ENCODE results near the gene SQOR.
A peak's percentile ranks its signal among the peaks of the same experiment; 100 is the strongest.

Gene SQOR

DNA sequence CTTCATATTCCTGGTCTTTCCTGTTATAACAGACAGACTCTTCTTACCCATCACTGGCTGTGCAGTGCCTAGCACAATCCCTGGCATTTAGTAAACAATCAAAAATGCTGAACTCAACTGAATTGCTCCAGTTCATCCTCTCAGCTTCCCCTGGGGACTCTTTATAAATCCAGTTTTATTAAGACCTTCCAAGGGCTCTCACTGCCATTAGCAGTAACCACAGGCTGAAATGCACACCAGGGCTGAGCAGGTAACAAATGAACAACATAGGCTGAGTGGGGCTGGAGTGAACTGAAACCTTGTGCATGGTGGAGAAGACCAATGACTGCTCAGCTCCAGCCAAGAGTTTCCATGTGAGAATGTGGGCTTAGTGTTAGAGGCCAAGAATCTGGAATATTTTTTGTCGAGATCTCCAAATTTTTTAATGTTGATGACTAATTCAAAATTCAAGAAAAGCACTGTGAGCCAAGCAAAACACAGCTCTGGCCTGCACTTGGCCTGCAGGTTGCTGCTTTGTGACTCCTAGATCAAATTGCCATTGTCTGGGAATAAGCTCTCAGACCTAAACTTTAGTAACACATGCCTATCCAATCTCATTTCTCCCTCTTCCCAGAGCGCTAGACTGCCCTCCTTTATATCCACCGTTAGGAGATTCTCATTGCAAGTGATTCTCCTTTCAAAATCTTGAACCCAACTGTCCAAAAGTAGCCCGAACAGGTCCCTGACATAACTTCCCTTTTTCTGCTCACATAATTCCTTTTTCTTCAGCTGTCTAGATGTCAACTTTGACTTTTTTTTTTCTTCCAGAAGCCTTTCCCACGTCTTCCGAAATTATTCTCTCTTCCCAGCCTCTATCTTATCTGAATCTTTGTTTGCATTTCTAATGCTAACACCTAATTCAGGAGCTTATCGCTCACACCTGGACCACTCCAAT lies 7.4 kb downstream of the SQOR start:
- TF ChIP-seq YY1 (IDR thresholded peaks at IDR 0.05; ENCODE audit: low read depth) = no peak

DNA sequence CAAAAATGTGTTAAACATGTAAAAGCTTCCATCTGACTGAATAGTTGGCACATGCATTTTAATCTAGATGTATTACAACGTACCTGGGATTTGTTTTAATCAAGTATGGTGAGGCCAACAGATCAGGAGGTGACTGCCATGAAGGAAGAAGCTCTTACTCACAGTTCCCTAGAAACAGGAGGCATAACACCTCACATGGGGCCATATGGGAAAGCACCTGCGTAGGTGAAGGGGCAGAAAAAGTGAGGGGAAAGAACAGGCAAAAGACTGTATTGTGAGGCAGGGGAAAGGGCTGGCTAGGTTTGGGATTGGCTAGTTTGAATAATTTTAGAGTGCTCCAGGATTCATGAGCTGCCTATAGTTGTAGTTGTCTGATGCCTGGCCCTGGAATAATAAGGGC lies 9.6 kb downstream of the SQOR start:
- TF ChIP-seq, protein P1, sequence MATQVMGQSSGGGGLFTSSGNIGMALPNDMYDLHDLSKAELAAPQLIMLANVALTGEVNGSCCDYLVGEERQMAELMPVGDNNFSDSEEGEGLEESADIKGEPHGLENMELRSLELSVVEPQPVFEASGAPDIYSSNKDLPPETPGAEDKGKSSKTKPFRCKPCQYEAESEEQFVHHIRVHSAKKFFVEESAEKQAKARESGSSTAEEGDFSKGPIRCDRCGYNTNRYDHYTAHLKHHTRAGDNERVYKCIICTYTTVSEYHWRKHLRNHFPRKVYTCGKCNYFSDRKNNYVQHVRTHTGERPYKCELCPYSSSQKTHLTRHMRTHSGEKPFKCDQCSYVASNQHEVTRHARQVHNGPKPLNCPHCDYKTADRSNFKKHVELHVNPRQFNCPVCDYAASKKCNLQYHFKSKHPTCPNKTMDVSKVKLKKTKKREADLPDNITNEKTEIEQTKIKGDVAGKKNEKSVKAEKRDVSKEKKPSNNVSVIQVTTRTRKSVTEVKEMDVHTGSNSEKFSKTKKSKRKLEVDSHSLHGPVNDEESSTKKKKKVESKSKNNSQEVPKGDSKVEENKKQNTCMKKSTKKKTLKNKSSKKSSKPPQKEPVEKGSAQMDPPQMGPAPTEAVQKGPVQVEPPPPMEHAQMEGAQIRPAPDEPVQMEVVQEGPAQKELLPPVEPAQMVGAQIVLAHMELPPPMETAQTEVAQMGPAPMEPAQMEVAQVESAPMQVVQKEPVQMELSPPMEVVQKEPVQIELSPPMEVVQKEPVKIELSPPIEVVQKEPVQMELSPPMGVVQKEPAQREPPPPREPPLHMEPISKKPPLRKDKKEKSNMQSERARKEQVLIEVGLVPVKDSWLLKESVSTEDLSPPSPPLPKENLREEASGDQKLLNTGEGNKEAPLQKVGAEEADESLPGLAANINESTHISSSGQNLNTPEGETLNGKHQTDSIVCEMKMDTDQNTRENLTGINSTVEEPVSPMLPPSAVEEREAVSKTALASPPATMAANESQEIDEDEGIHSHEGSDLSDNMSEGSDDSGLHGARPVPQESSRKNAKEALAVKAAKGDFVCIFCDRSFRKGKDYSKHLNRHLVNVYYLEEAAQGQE (IDR thresholded peaks at IDR 0.05; ENCODE audit: low read depth) = no peak
- TF ChIP-seq CREB1 (IDR thresholded peaks at IDR 0.05; ENCODE audit: low read depth) (no peak), NFIC (IDR thresholded peaks at IDR 0.05) (no peak), YY1 (IDR thresholded peaks at IDR 0.05; ENCODE audit: low read depth) (no peak), CEBPB (IDR thresholded peaks at IDR 0.05) (no peak), FOXM1 (IDR thresholded peaks at IDR 0.05; ENCODE audit: borderline replicate concordance, low read depth) (no peak)
- TF ChIP-seq, protein P2, sequence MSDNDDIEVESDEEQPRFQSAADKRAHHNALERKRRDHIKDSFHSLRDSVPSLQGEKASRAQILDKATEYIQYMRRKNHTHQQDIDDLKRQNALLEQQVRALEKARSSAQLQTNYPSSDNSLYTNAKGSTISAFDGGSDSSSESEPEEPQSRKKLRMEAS (IDR thresholded peaks at IDR 0.05) = no peak

DNA sequence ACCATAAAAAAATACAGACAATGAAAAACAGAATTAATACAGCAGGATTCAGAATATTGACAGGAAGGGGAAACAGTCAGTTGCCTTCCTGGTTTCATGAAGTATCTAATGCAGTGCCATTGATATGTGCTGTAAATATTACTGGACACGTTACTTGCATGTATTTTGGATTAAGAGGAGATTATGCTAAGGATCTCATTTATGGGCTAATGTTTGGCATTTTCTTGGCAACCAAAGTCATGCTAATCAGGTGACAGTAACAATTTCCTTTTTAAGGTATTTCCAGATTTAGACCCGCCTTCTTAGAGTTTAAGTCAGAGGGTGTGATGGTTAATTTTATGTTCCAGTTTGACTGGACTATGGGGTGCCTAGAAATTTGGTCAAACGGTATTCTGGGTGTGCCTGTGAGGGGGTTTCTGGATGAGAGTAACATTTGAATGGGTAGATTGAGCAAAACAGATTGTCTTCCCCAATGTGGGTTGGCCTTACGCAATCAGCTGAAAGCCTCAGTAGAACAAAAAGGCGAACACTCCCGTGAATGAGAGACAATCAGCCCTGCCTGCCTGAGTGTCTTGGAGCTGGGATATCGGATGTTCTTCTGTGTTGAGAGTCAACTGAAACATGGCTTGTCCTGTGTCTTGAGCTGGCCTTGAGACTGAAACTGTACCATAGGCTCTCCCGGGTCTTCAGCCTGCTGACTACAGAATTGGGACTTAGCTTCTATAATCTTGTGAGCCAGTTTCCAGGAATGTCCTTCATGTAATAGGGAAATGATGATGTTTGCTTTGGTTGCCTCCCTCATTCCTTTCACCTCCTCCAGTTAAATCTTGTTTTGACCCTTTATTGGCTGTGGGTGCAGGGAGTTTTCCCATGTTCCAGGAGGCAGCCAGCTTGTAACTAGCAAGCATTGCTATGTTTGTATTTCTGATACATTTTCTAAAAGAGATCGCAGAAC lies 10.5 kb downstream of the SQOR start:
- TF ChIP-seq EP300 (IDR thresholded peaks at IDR 0.05; ENCODE audit: borderline replicate concordance) = no peak
- TF ChIP-seq CEBPB (IDR thresholded peaks at IDR 0.05) = peak; percentile 46; the same call in 1 of the 2 replicates

DNA sequence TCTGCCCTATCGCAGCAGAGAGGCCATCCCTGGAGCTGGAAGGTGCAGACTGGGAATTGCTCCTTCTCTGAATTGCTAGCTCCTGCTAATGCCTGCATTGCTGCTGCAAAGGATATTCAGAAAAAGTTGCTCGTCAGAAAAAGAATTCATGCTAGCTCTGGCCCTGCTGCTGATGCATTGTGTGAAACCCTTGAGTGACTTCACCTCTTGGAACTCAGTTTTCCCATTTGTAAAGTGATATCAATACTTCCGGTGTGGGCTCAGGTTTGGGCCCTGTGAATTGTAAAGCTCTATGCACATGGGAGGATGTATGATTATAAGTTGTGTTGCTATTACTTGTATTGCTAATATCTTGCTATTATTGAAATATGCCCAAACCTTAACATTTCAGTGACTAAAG lies 11.4 kb downstream of the SQOR start:
- TF ChIP-seq, protein P3, sequence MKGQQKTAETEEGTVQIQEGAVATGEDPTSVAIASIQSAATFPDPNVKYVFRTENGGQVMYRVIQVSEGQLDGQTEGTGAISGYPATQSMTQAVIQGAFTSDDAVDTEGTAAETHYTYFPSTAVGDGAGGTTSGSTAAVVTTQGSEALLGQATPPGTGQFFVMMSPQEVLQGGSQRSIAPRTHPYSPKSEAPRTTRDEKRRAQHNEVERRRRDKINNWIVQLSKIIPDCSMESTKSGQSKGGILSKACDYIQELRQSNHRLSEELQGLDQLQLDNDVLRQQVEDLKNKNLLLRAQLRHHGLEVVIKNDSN (IDR thresholded peaks at IDR 0.05) = no peak
- TF ChIP-seq NFIC (IDR thresholded peaks at IDR 0.05) (no peak), CREB1 (IDR thresholded peaks at IDR 0.05; ENCODE audit: low read depth) (no peak), RAD21 (IDR thresholded peaks at IDR 0.05; ENCODE audit: low read depth) (no peak), EGR1 (IDR thresholded peaks at IDR 0.05) (no peak), EP300 (IDR thresholded peaks at IDR 0.05; ENCODE audit: borderline replicate concordance) (no peak)
- TF ChIP-seq, protein P1 (IDR thresholded peaks at IDR 0.05; ENCODE audit: low read depth) = no peak

DNA sequence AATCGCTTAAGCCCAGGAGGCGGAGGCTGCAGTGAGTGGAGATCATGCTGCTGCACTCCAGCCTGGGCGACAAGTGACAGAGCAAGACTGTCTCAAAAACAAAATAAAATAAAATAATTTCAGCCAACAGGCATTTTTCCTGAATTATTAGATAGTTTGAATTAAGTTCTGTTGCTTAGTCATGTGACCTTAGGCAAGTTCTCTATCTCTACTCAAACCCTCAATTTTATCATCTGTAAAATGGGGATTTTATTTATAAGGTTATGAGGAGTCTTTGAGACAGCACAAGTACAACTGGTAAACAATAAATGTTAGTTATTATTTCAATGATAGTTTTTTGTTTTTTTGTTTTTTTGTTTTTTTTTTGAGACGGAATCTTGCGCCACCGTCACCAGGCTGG lies 13.0 kb downstream of the SQOR start:
- TF ChIP-seq, protein P3 (IDR thresholded peaks at IDR 0.05) = no peak
- TF ChIP-seq TEAD4 (IDR thresholded peaks at IDR 0.05) (no peak), FOXM1 (IDR thresholded peaks at IDR 0.05; ENCODE audit: borderline replicate concordance, low read depth) (no peak), EGR1 (IDR thresholded peaks at IDR 0.05) (no peak), TCF12 (IDR thresholded peaks at IDR 0.05; ENCODE audit: low read depth) (no peak), NFIC (IDR thresholded peaks at IDR 0.05) (no peak), CREB1 (IDR thresholded peaks at IDR 0.05; ENCODE audit: low read depth) (no peak), YY1 (IDR thresholded peaks at IDR 0.05; ENCODE audit: low read depth) (no peak), RAD21 (IDR thresholded peaks at IDR 0.05; ENCODE audit: low read depth) (no peak), EP300 (IDR thresholded peaks at IDR 0.05; ENCODE audit: borderline replicate concordance) (no peak)
- TF ChIP-seq, protein P2 (IDR thresholded peaks at IDR 0.05) = no peak
- TF ChIP-seq, protein P1 (IDR thresholded peaks at IDR 0.05; ENCODE audit: low read depth) = no peak

All from Ishikawa (cell line).